GM23338 (cell line): ENCODE data around the gene TXNL1. TPM values are rescaled to one million over a fixed set of nuclear protein-coding genes. Genes with fewer than 3 reads are reported as not detected.

Source experiments
- ATAC-seq: fragments of 200-7000 bp; cut with Tn5 transposase; 3 replicates; pipeline ENCODE4 v1.9.1; 2020
- DNase-seq: peaks from one replicate; pipeline ENCODE4 v3.0.0-alpha.2; 2015; ENCODE audit warnings: low spot score
- H2AFZ ChIP-seq: fragments of 200-600 bp; sonication (generic); 2 replicates; pipeline ENCODE4 v1.8.0; 2016; ENCODE audit warnings: antibody characterized with exemption, mild to moderate bottlenecking, moderate library complexity
- H3F3A ChIP-seq: fragments of 200-600 bp; sonication (generic); replicated peaks from 2 replicates; pipeline ENCODE4 v1.8.0; 2017; ENCODE audit warnings: antibody characterized with exemption, mixed run types, low read depth
- H3K27ac ChIP-seq: fragments of 200-600 bp; sonication (generic); 2 replicates; pipeline ENCODE4 v1.6.1; 2016; ENCODE audit warnings: low read depth
- H3K27me3 ChIP-seq: fragments of 200-600 bp; sonication (generic); 2 replicates; pipeline ENCODE4 v1.8.0; 2016; ENCODE audit warnings: mild to moderate bottlenecking, mixed run types, moderate library complexity; ENCODE audit not compliant: insufficient read depth
- H3K36me3 ChIP-seq: fragments of 200-600 bp; sonication (generic); 2 replicates; pipeline ENCODE4 v1.8.0; 2016; ENCODE audit warnings: mild to moderate bottlenecking; ENCODE audit not compliant: insufficient read depth
- H3K4me1 ChIP-seq: fragments of 200-600 bp; sonication (generic); 2 replicates; pipeline ENCODE4 v1.8.0; 2016; ENCODE audit warnings: mild to moderate bottlenecking, moderate library complexity; ENCODE audit not compliant: insufficient read depth
- H3K4me2 ChIP-seq: fragments of 200-600 bp; sonication (generic); 2 replicates; pipeline ENCODE4 v1.7.1; 2017; ENCODE audit warnings: mixed run types
- H3K4me3 ChIP-seq: fragments of 200-600 bp; sonication (generic); 2 replicates; pipeline ENCODE4 v1.6.1; 2016; ENCODE audit warnings: mixed run types
- H3K79me2 ChIP-seq: fragments of 200-600 bp; sonication (generic); replicated peaks from 2 replicates; pipeline ENCODE4 v1.8.0; 2017; ENCODE audit warnings: mild to moderate bottlenecking; ENCODE audit not compliant: insufficient read depth
- H3K9me2 ChIP-seq: fragments of 200-600 bp; sonication (generic); 2 replicates; pipeline ENCODE4 v1.8.0; 2017; ENCODE audit not compliant: insufficient read depth
- H4K20me1 ChIP-seq: fragments of 200-600 bp; sonication (generic); replicated peaks from 2 replicates; pipeline ENCODE4 v1.8.0; 2017; ENCODE audit warnings: mild to moderate bottlenecking; ENCODE audit not compliant: insufficient read depth
- H3K27ac Mint-ChIP-seq: 2 replicates; pipeline ENCODE4 v1.8.0; 2020; ENCODE audit warnings: inconsistent platforms, mild to moderate bottlenecking, moderate library complexity, mixed read lengths
- H3K27me3 Mint-ChIP-seq: 3 replicates; pipeline ENCODE4 v1.8.0; 2022; ENCODE audit warnings: low read depth, mild to moderate bottlenecking, moderate library complexity, mixed read lengths, inconsistent platforms; ENCODE audit not compliant: insufficient read depth, poor library complexity
- H3K36me3 Mint-ChIP-seq: 3 replicates; pipeline ENCODE4 v1.8.0; 2021; ENCODE audit warnings: low read depth, mild to moderate bottlenecking, inconsistent platforms, moderate library complexity, mixed read lengths
- H3K4me1 Mint-ChIP-seq: 3 replicates; pipeline ENCODE4 v1.8.0; 2020; ENCODE audit warnings: mild to moderate bottlenecking, inconsistent platforms, mixed read lengths
- H3K4me3 Mint-ChIP-seq: 3 replicates; pipeline ENCODE4 v1.8.0; 2021; ENCODE audit warnings: moderate library complexity, mild to moderate bottlenecking, inconsistent platforms, mixed read lengths
- H3K9me3 Mint-ChIP-seq: 3 replicates; pipeline ENCODE4 v1.8.0; 2020; ENCODE audit warnings: moderate library complexity, mild to moderate bottlenecking, inconsistent platforms, mixed read lengths
- CREB1 ChIP-seq: fragments of 250-450 bp; sonication (Bioruptor Pico); IDR thresholded peaks from 2 replicates; pipeline ENCODE4 v1.5.0; 2020; ENCODE audit warnings: low read depth, mild to moderate bottlenecking, moderate library complexity
- EZH2 ChIP-seq: fragments of 200-600 bp; sonication (generic); IDR thresholded peaks from one replicate; pipeline ENCODE4 v1.8.0; 2017; ENCODE audit warnings: antibody characterized with exemption, mild to moderate bottlenecking, low read depth; ENCODE audit not compliant: unreplicated experiment
- EZH2phosphoT487 ChIP-seq: fragments of 200-600 bp; sonication (generic); IDR thresholded peaks from one replicate; pipeline ENCODE4 v1.8.1; 2018; ENCODE audit warnings: antibody characterized with exemption; ENCODE audit not compliant: unreplicated experiment
- JUNB ChIP-seq: IDR thresholded peaks from one replicate; pipeline ENCODE4 v1.6.1; 2016; ENCODE audit warnings: antibody characterized with exemption; ENCODE audit not compliant: unreplicated experiment
- NANOG ChIP-seq: IDR thresholded peaks from 2 replicates; pipeline ENCODE4 v1.6.1; 2016; ENCODE audit warnings: antibody characterized with exemption, borderline replicate concordance
- POLR2AphosphoS5 ChIP-seq: IDR thresholded peaks from 2 replicates; pipeline ENCODE4 v1.6.1; 2016; ENCODE audit warnings: antibody characterized with exemption, low read depth
- STAT1 ChIP-seq: IDR thresholded peaks from one replicate; pipeline ENCODE4 v1.6.1; 2016; ENCODE audit warnings: antibody characterized with exemption; ENCODE audit not compliant: unreplicated experiment
- ZNF114 ChIP-seq: fragments of 250-450 bp; sonication (Bioruptor Pico); IDR thresholded peaks from 2 replicates; pipeline ENCODE4 v1.5.0; 2020; ENCODE audit warnings: mild to moderate bottlenecking, moderate library complexity
- ZNF331 ChIP-seq: fragments of 250-450 bp; sonication (Bioruptor Pico); IDR thresholded peaks from 2 replicates; pipeline ENCODE4 v1.5.0; 2020; ENCODE audit warnings: low read depth, mild to moderate bottlenecking, moderate library complexity
- polyA plus RNA-seq: library from polyadenylated mRNA; unstranded; fragments of >200 nt; fragmentation: Nextera tagmentation; extraction: Ambion mirVana; gene quantifications from 2 replicates; pipeline ENCODE4 v1.2.1, GENCODE V29; 2016
- total RNA-seq: library from RNA; depleted of rRNA; stranded (reverse); fragments of >200 nt; shearing (Covaris generic); gene quantifications from 2 replicates; pipeline ENCODE4 v1.2.3, GENCODE V29; 2014
- TF ChIP-seq, protein P1 (sequence below): fragments of 250-450 bp; sonication (Bioruptor Pico); IDR thresholded peaks from 2 replicates; pipeline ENCODE4 v1.5.0; 2020; ENCODE audit warnings: mild to moderate bottlenecking, moderate library complexity
- TF ChIP-seq, protein P2 (sequence below), 2 experiments: fragments of 200-600 bp in 1 of 2; sonication (generic) in 1 of 2; conservative IDR thresholded peaks; 2 replicates each; pipeline versions ENCODE4 v1.5.1 to v1.6.1; 2016 to 2017; ENCODE audit warnings: antibody characterized with exemption in 2 of 2, low read depth in 2 of 2, mild to moderate bottlenecking in 2 of 2, moderate library complexity in 1 of 2
- TF ChIP-seq, protein P3 (sequence below): IDR thresholded peaks from one replicate; pipeline ENCODE4 v1.6.1; 2018; ENCODE audit warnings: antibody characterized with exemption; ENCODE audit not compliant: unreplicated experiment
- TF ChIP-seq, protein P4 (sequence below): IDR thresholded peaks from 2 replicates; pipeline ENCODE4 v1.6.1; 2016; ENCODE audit warnings: antibody characterized with exemption

The TXNL1 gene
- total and polyA plus RNA-seq, 2 experiments from 2014 or later, result 73.6 to 135 TPM

DNA sequence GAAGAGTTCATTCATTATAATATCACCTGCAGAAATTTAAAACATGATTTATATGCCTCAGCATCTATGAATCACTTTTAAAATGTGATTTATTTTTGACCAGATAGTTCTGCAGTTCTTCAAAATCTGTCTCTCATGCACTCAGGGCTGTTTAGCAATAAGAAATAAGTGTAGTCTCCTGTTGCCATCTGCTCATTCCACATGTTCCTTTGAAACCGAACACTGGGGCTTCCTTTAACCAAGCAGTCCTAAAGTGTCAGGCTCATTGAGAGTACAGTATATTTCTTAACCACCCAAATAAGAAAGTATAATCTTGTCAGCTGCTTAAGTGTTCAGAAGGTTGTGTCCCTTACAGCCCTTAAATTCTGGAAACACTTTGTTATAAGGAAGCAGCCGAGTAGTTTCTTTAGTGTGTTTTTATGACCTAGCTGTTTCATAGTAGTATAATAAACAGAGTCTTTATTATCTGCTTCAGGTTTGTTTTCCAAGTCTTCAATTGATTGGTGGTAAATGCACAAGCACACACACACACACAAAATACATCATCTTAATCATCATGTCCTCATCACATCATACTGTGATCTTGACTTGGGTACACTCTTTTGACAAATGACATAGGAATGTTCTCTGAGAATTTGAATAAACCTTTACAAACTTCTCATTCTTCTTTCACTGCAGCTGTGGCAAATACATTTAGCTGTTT, 23.1 kb upstream of the TXNL1 start:
- Mint-ChIP-seq H3K27ac (no peak overlapping the region), H3K4me1 (peaks cover 9% of the 10 kb centered on the region), H3K4me3 (no peak overlapping the region), H3K9me3 (no peaks in the 10 kb centered on the region), H3K27me3 (no peaks in the 10 kb centered on the region), H3K36me3 (no peaks in the 10 kb centered on the region)
- no peaks in the 10 kb centered on the region for H4K20me1 ChIP-seq
- no peak for TF ChIP-seq STAT1
- TF ChIP-seq, protein P1, sequence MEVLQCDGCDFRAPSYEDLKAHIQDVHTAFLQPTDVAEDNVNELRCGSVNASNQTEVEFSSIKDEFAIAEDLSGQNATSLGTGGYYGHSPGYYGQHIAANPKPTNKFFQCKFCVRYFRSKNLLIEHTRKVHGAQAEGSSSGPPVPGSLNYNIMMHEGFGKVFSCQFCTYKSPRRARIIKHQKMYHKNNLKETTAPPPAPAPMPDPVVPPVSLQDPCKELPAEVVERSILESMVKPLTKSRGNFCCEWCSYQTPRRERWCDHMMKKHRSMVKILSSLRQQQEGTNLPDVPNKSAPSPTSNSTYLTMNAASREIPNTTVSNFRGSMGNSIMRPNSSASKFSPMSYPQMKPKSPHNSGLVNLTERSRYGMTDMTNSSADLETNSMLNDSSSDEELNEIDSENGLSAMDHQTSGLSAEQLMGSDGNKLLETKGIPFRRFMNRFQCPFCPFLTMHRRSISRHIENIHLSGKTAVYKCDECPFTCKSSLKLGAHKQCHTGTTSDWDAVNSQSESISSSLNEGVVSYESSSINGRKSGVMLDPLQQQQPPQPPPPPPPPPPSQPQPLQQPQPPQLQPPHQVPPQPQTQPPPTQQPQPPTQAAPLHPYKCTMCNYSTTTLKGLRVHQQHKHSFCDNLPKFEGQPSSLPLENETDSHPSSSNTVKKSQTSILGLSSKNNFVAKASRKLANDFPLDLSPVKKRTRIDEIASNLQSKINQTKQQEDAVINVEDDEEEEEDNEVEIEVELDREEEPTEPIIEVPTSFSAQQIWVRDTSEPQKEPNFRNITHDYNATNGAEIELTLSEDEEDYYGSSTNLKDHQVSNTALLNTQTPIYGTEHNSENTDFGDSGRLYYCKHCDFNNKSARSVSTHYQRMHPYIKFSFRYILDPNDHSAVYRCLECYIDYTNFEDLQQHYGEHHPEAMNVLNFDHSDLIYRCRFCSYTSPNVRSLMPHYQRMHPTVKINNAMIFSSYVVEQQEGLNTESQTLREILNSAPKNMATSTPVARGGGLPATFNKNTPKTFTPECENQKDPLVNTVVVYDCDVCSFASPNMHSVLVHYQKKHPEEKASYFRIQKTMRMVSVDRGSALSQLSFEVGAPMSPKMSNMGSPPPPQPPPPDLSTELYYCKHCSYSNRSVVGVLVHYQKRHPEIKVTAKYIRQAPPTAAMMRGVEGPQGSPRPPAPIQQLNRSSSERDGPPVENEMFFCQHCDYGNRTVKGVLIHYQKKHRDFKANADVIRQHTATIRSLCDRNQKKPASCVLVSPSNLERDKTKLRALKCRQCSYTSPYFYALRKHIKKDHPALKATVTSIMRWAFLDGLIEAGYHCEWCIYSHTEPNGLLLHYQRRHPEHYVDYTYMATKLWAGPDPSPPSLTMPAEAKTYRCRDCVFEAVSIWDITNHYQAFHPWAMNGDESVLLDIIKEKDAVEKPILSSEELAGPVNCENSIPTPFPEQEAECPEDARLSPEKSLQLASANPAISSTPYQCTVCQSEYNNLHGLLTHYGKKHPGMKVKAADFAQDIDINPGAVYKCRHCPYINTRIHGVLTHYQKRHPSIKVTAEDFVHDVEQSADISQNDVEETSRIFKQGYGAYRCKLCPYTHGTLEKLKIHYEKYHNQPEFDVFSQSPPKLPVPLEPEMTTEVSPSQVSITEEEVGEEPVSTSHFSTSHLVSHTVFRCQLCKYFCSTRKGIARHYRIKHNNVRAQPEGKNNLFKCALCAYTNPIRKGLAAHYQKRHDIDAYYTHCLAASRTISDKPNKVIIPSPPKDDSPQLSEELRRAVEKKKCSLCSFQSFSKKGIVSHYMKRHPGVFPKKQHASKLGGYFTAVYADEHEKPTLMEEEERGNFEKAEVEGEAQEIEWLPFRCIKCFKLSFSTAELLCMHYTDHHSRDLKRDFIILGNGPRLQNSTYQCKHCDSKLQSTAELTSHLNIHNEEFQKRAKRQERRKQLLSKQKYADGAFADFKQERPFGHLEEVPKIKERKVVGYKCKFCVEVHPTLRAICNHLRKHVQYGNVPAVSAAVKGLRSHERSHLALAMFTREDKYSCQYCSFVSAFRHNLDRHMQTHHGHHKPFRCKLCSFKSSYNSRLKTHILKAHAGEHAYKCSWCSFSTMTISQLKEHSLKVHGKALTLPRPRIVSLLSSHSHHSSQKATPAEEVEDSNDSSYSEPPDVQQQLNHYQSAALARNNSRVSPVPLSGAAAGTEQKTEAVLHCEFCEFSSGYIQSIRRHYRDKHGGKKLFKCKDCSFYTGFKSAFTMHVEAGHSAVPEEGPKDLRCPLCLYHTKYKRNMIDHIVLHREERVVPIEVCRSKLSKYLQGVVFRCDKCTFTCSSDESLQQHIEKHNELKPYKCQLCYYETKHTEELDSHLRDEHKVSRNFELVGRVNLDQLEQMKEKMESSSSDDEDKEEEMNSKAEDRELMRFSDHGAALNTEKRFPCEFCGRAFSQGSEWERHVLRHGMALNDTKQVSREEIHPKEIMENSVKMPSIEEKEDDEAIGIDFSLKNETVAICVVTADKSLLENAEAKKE (CRISPR knock-in tag), result no peak
- TF ChIP-seq, protein P2, sequence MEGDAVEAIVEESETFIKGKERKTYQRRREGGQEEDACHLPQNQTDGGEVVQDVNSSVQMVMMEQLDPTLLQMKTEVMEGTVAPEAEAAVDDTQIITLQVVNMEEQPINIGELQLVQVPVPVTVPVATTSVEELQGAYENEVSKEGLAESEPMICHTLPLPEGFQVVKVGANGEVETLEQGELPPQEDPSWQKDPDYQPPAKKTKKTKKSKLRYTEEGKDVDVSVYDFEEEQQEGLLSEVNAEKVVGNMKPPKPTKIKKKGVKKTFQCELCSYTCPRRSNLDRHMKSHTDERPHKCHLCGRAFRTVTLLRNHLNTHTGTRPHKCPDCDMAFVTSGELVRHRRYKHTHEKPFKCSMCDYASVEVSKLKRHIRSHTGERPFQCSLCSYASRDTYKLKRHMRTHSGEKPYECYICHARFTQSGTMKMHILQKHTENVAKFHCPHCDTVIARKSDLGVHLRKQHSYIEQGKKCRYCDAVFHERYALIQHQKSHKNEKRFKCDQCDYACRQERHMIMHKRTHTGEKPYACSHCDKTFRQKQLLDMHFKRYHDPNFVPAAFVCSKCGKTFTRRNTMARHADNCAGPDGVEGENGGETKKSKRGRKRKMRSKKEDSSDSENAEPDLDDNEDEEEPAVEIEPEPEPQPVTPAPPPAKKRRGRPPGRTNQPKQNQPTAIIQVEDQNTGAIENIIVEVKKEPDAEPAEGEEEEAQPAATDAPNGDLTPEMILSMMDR (conservative IDR thresholded peaks at IDR 0.05; ENCODE audit: low read depth in 2 of 2), result no peak
- TF ChIP-seq ZNF114 (CRISPR knock-in tag), result no peak
- TF ChIP-seq POLR2AphosphoS5, result no peak
- no peak for TF ChIP-seq JUNB
- TF ChIP-seq NANOG, result no peak
- TF ChIP-seq EZH2, result no peak
- no peak for TF ChIP-seq ZNF331
- TF ChIP-seq, protein P3, sequence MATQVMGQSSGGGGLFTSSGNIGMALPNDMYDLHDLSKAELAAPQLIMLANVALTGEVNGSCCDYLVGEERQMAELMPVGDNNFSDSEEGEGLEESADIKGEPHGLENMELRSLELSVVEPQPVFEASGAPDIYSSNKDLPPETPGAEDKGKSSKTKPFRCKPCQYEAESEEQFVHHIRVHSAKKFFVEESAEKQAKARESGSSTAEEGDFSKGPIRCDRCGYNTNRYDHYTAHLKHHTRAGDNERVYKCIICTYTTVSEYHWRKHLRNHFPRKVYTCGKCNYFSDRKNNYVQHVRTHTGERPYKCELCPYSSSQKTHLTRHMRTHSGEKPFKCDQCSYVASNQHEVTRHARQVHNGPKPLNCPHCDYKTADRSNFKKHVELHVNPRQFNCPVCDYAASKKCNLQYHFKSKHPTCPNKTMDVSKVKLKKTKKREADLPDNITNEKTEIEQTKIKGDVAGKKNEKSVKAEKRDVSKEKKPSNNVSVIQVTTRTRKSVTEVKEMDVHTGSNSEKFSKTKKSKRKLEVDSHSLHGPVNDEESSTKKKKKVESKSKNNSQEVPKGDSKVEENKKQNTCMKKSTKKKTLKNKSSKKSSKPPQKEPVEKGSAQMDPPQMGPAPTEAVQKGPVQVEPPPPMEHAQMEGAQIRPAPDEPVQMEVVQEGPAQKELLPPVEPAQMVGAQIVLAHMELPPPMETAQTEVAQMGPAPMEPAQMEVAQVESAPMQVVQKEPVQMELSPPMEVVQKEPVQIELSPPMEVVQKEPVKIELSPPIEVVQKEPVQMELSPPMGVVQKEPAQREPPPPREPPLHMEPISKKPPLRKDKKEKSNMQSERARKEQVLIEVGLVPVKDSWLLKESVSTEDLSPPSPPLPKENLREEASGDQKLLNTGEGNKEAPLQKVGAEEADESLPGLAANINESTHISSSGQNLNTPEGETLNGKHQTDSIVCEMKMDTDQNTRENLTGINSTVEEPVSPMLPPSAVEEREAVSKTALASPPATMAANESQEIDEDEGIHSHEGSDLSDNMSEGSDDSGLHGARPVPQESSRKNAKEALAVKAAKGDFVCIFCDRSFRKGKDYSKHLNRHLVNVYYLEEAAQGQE, result no peak
- no peak for TF ChIP-seq EZH2phosphoT487
- TF ChIP-seq, protein P4, sequence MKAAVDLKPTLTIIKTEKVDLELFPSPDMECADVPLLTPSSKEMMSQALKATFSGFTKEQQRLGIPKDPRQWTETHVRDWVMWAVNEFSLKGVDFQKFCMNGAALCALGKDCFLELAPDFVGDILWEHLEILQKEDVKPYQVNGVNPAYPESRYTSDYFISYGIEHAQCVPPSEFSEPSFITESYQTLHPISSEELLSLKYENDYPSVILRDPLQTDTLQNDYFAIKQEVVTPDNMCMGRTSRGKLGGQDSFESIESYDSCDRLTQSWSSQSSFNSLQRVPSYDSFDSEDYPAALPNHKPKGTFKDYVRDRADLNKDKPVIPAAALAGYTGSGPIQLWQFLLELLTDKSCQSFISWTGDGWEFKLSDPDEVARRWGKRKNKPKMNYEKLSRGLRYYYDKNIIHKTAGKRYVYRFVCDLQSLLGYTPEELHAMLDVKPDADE, result no peak
- no peak for TF ChIP-seq CREB1 (CRISPR knock-in tag)
- peaks cover 60% of the 10 kb centered on the region for H3K79me2 ChIP-seq
- ATAC-seq (no peak), DNase-seq (no peak)
- H3K27ac ChIP-seq, result no peak overlapping the region
- H3K4me1 ChIP-seq, result no peaks in the 10 kb centered on the region
- H2AFZ ChIP-seq, result no peak overlapping the region
- no peaks in the 10 kb centered on the region for H3F3A ChIP-seq
- H3K9me2 ChIP-seq, result no peaks in the 10 kb centered on the region
- no peak overlapping the region for H3K4me2 ChIP-seq
- no peaks in the 10 kb centered on the region for H3K27me3 ChIP-seq
- H3K36me3 ChIP-seq, result no peaks in the 10 kb centered on the region
- no peak overlapping the region for H3K4me3 ChIP-seq
